WTC11 (cell line): ENCODE data around the gene ACRV1. TPM values are rescaled to one million over a fixed set of nuclear protein-coding genes. Genes with fewer than 3 reads are reported as not detected.

ENCODE experiments used
- ATAC-seq: fragments of 200-7000 bp; cut with Tn5 transposase; 2 replicates; pipeline ENCODE4 v1.10.0; 2021; ENCODE audit warnings: mild to moderate bottlenecking, moderate library complexity
- CTCF ChIA-PET: fragments of 300-600 bp; sonication (Branson Sonifier 250); formaldehyde crosslinking; loops from one replicate; lab custom pipeline; 2021; ENCODE audit warnings: antibody characterized with exemption; lab: Charles Lee
- POLR2A ChIA-PET: fragments of 350-600 bp; sonication (Branson Sonifier 250); formaldehyde crosslinking; loops from one replicate; lab custom pipeline; 2021; ENCODE audit warnings: antibody characterized with exemption; lab: Charles Lee
- DNase-seq: peaks from one replicate; pipeline ENCODE4 v3.0.0; 2021; ENCODE audit warnings: low spot score
- H3K27ac Mint-ChIP-seq: 2 replicates; pipeline ENCODE4 v1.8.0; 2021; ENCODE audit warnings: mixed read lengths
- H3K27me3 Mint-ChIP-seq: 2 replicates; pipeline ENCODE4 v1.8.0; 2021; ENCODE audit warnings: low read depth, mild to moderate bottlenecking, moderate library complexity, mixed read lengths
- H3K36me3 Mint-ChIP-seq: 2 replicates; pipeline ENCODE4 v1.8.0; 2021; ENCODE audit warnings: mixed read lengths
- H3K4me1 Mint-ChIP-seq: 2 replicates; pipeline ENCODE4 v1.8.0; 2022; ENCODE audit warnings: mixed read lengths
- H3K4me3 Mint-ChIP-seq: 2 replicates; pipeline ENCODE4 v1.8.0; 2021; ENCODE audit warnings: mild to moderate bottlenecking, moderate library complexity, mixed read lengths
- H3K9me3 Mint-ChIP-seq: 2 replicates; pipeline ENCODE4 v1.8.0; 2021; ENCODE audit warnings: mixed read lengths
- CREM ChIP-seq: sonication (generic); formaldehyde crosslinking; IDR thresholded peaks from 2 replicates; pipeline ENCODE4 v1.8.1; 2022; ENCODE audit warnings: mild to moderate bottlenecking, missing genetic modification reagents, moderate library complexity
- FOXK1 ChIP-seq: sonication (generic); formaldehyde crosslinking; IDR thresholded peaks from 2 replicates; pipeline ENCODE4 v1.8.0; 2022; ENCODE audit warnings: mild to moderate bottlenecking, moderate library complexity, missing genetic modification reagents
- GABPB1 ChIP-seq: sonication (generic); formaldehyde crosslinking; IDR thresholded peaks from 2 replicates; pipeline ENCODE4 v1.8.1; 2023; ENCODE audit warnings: mild to moderate bottlenecking, missing genetic modification reagents
- IRF2 ChIP-seq: sonication (generic); formaldehyde crosslinking; IDR thresholded peaks from 2 replicates; pipeline ENCODE4 v1.8.0; 2022; ENCODE audit warnings: low read depth, missing genetic modification reagents, borderline replicate concordance
- MAX ChIP-seq: sonication (generic); formaldehyde crosslinking; IDR thresholded peaks from 2 replicates; pipeline ENCODE4 v1.8.0; 2022; ENCODE audit warnings: mild to moderate bottlenecking, missing genetic modification reagents
- NFE2L1 ChIP-seq: sonication (generic); formaldehyde crosslinking; IDR thresholded peaks from 2 replicates; pipeline ENCODE4 v1.8.1; 2023; ENCODE audit warnings: missing genetic modification reagents
- NFYB ChIP-seq: sonication (generic); formaldehyde crosslinking; conservative IDR thresholded peaks from 2 replicates; pipeline ENCODE4 v1.8.0; 2022; ENCODE audit warnings: low read depth, missing genetic modification reagents
- NR2C2 ChIP-seq: sonication (generic); formaldehyde crosslinking; IDR thresholded peaks from 2 replicates; pipeline ENCODE4 v1.8.0; 2022; ENCODE audit warnings: mild to moderate bottlenecking, missing genetic modification reagents
- PRRX2 ChIP-seq: fragments of 250-450 bp; sonication (Bioruptor Pico); IDR thresholded peaks from 2 replicates; pipeline ENCODE4 v1.8.0; 2021; ENCODE audit warnings: mild to moderate bottlenecking
- SMAD3 ChIP-seq: sonication (generic); formaldehyde crosslinking; IDR thresholded peaks from 2 replicates; pipeline ENCODE4 v1.8.0; 2022; ENCODE audit warnings: missing genetic modification reagents, mild to moderate bottlenecking, borderline replicate concordance
- SMAD4 ChIP-seq: sonication (generic); formaldehyde crosslinking; IDR thresholded peaks from 2 replicates; pipeline ENCODE4 v1.8.0; 2022; ENCODE audit warnings: mild to moderate bottlenecking, missing genetic modification reagents
- TEAD1 ChIP-seq: sonication (generic); formaldehyde crosslinking; IDR thresholded peaks from 2 replicates; pipeline ENCODE4 v1.8.0; 2022; ENCODE audit warnings: mild to moderate bottlenecking, missing genetic modification reagents
- ZMAT4 ChIP-seq: fragments of 250-450 bp; sonication (Bioruptor Pico); IDR thresholded peaks from 2 replicates; pipeline ENCODE4 v1.9.0; 2021; ENCODE audit warnings: mild to moderate bottlenecking
- ZNF219 ChIP-seq: sonication (generic); formaldehyde crosslinking; IDR thresholded peaks from 2 replicates; pipeline ENCODE4 v1.8.0; 2023; ENCODE audit warnings: missing genetic modification reagents, mild to moderate bottlenecking, borderline replicate concordance
- ZNF232 ChIP-seq: sonication (generic); formaldehyde crosslinking; IDR thresholded peaks from 2 replicates; pipeline ENCODE4 v1.8.0; 2022; ENCODE audit warnings: mild to moderate bottlenecking, missing genetic modification reagents
- ZNF317 ChIP-seq: sonication (generic); formaldehyde crosslinking; IDR thresholded peaks from 2 replicates; pipeline ENCODE4 v1.8.1; 2023; ENCODE audit warnings: low read depth, mild to moderate bottlenecking, moderate library complexity, missing genetic modification reagents, borderline replicate concordance
- ZNF396 ChIP-seq: fragments of 250-450 bp; sonication (Bioruptor Pico); IDR thresholded peaks from 2 replicates; pipeline ENCODE4 v1.8.0; 2021; ENCODE audit warnings: mild to moderate bottlenecking, moderate library complexity, borderline replicate concordance
- ZNF671 ChIP-seq: fragments of 250-450 bp; sonication (Bioruptor Pico); IDR thresholded peaks from 2 replicates; pipeline ENCODE4 v1.8.0; 2021; ENCODE audit warnings: mild to moderate bottlenecking
- ZSCAN18 ChIP-seq: fragments of 250-450 bp; sonication (Bioruptor Pico); IDR thresholded peaks from 2 replicates; pipeline ENCODE4 v2.1.2; 2022; ENCODE audit warnings: mild to moderate bottlenecking, moderate library complexity
- total RNA-seq: library from RNA; stranded (reverse); gene quantifications from 3 replicates; pipeline ENCODE4 v1.2.3, GENCODE V29; 2021
- TF ChIP-seq, protein P1 (sequence below): sonication (generic); formaldehyde crosslinking; IDR thresholded peaks from 2 replicates; pipeline ENCODE4 v1.8.1; 2022; ENCODE audit warnings: mild to moderate bottlenecking, moderate library complexity, missing genetic modification reagents
- TF ChIP-seq, protein P2 (sequence below): sonication (generic); formaldehyde crosslinking; IDR thresholded peaks from 2 replicates; pipeline ENCODE4 v1.8.1; 2022; ENCODE audit warnings: missing genetic modification reagents, borderline replicate concordance
- TF ChIP-seq, protein P3 (sequence below): sonication (generic); formaldehyde crosslinking; IDR thresholded peaks from 2 replicates; pipeline ENCODE4 v1.8.1; 2023; ENCODE audit warnings: mild to moderate bottlenecking, missing genetic modification reagents, moderate library complexity
- TF ChIP-seq, protein P4 (sequence below): fragments of 250-450 bp; sonication (Bioruptor Pico); IDR thresholded peaks from 2 replicates; pipeline ENCODE4 v1.9.0; 2021; ENCODE audit warnings: mild to moderate bottlenecking

Gene ACRV1
- total RNA-seq, 1 experiment from 2014 or later, result not detected

DNA sequence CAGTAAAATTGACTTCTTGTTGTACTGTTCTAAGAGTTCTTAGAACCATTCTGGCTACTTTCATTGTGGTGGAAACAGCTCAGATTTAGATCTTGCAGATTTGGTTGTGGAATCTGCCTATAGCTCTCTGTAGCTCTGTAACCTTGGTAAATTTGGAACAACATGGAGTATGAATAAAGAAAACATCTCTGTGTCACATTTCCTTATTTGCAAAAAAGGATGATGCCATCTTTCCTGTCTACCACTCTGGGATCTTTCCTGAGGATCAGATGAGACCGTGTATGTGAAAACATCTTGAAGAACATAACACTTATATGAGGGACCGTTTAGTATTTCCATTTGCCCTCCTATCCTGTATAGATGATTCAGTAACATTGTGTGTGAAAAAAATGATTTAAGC, 9.1 kb downstream of the ACRV1 start:
- Mint-ChIP-seq H3K4me3 (no peak overlapping the region), H3K9me3 (peaks cover 9% of the 10 kb centered on the region), H3K36me3 (peaks cover 25% of the 10 kb centered on the region), H3K27ac (no peak overlapping the region), H3K4me1 (no peaks in the 10 kb centered on the region), H3K27me3 (no peaks in the 10 kb centered on the region)
- DNase-seq, result no peak
- ChIA-PET POLR2A (no interaction called here), CTCF (no interaction called here)
- no peak for ATAC-seq
- TF ChIP-seq ZNF219, result no peak
- no peak for TF ChIP-seq SMAD4
- TF ChIP-seq, protein P1, sequence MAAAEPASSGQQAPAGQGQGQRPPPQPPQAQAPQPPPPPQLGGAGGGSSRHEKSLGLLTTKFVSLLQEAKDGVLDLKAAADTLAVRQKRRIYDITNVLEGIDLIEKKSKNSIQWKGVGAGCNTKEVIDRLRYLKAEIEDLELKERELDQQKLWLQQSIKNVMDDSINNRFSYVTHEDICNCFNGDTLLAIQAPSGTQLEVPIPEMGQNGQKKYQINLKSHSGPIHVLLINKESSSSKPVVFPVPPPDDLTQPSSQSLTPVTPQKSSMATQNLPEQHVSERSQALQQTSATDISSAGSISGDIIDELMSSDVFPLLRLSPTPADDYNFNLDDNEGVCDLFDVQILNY, result no peak
- no peak for TF ChIP-seq SMAD3 (CRISPR knock-in tag)
- TF ChIP-seq, protein P2, sequence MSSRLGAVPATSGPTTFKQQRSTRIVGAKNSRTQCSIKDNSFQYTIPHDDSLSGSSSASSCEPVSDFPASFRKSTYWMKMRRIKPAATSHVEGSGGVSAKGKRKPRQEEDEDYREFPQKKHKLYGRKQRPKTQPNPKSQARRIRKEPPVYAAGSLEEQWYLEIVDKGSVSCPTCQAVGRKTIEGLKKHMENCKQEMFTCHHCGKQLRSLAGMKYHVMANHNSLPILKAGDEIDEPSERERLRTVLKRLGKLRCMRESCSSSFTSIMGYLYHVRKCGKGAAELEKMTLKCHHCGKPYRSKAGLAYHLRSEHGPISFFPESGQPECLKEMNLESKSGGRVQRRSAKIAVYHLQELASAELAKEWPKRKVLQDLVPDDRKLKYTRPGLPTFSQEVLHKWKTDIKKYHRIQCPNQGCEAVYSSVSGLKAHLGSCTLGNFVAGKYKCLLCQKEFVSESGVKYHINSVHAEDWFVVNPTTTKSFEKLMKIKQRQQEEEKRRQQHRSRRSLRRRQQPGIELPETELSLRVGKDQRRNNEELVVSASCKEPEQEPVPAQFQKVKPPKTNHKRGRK (CRISPR knock-in tag), result no peak
- no peak for TF ChIP-seq NFE2L1 (CRISPR knock-in tag)
- no peak for TF ChIP-seq IRF2 (CRISPR knock-in tag)
- no peak for TF ChIP-seq CREM (CRISPR knock-in tag)
- TF ChIP-seq ZNF317 (CRISPR knock-in tag), result no peak
- TF ChIP-seq FOXK1 (CRISPR knock-in tag), result no peak
- TF ChIP-seq ZNF396, result no peak
- TF ChIP-seq MAX (CRISPR knock-in tag), result no peak

DNA sequence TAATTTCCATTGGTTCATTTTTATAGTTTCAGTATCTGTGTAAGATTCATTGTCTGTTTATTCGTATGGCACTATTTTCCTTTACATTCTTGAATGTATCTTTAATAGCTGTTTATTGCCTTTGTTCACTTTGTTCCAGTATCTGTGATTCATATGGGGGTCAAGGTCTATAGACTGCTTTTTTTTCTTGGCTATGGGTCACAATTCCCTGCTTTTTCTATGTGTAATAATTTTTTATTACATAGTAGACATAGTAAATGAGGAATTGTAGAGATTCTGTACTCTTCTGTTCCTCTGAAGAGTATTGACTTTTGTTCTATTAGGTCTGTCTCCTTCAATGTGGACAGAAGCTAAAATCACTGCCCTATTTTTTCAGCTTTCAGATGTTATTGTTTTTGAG, 10.5 kb downstream of the ACRV1 start:
- no peak for TF ChIP-seq PRRX2 (CRISPR knock-in tag)
- no peak for TF ChIP-seq TEAD1
- TF ChIP-seq, protein P3, sequence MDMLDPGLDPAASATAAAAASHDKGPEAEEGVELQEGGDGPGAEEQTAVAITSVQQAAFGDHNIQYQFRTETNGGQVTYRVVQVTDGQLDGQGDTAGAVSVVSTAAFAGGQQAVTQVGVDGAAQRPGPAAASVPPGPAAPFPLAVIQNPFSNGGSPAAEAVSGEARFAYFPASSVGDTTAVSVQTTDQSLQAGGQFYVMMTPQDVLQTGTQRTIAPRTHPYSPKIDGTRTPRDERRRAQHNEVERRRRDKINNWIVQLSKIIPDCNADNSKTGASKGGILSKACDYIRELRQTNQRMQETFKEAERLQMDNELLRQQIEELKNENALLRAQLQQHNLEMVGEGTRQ (CRISPR knock-in tag), result no peak
- H3K4me3 Mint-ChIP-seq, result no peak overlapping the region
- ATAC-seq, result no peak
- H3K27ac Mint-ChIP-seq, result no peak overlapping the region
- no peaks in the 10 kb centered on the region for H3K4me1 Mint-ChIP-seq
- no peaks in the 10 kb centered on the region for H3K27me3 Mint-ChIP-seq
- CTCF ChIA-PET, result interaction anchor here (1.5 kb wide), 1 partner anchor 9 kb away, joined by 4 read pairs; no protein-coding TSS in a partner anchor
- no peak for DNase-seq
- POLR2A ChIA-PET, result no interaction called here
- H3K36me3 Mint-ChIP-seq, result peaks cover 33% of the 10 kb centered on the region
- H3K9me3 Mint-ChIP-seq, result peaks cover 18% of the 10 kb centered on the region

GRCh38 chr11:125667151-125667550, 13.5 kb downstream of the ACRV1 start:
- POLR2A ChIA-PET, result no interaction called here
- ATAC-seq (no peak), DNase-seq (no peak)
- H3K27me3 Mint-ChIP-seq, result no peaks in the 10 kb centered on the region
- peaks cover 56% of the 10 kb centered on the region for H3K36me3 Mint-ChIP-seq
- H3K9me3 Mint-ChIP-seq, result peaks cover 32% of the 10 kb centered on the region
- CTCF ChIA-PET, result no interaction called here
- H3K4me1 Mint-ChIP-seq, result no peaks in the 10 kb centered on the region
- H3K4me3 Mint-ChIP-seq, result no peak overlapping the region
- H3K27ac Mint-ChIP-seq, result no peak overlapping the region
- TF ChIP-seq ZMAT4 (no peak), ZNF232 (CRISPR knock-in tag) (no peak), ZNF671 (no peak), NR2C2 (CRISPR knock-in tag) (no peak), GABPB1 (CRISPR knock-in tag) (no peak), IRF2 (CRISPR knock-in tag) (no peak), ZSCAN18 (CRISPR knock-in tag) (no peak), NFYB (CRISPR knock-in tag) (no peak)
- TF ChIP-seq, protein P4, sequence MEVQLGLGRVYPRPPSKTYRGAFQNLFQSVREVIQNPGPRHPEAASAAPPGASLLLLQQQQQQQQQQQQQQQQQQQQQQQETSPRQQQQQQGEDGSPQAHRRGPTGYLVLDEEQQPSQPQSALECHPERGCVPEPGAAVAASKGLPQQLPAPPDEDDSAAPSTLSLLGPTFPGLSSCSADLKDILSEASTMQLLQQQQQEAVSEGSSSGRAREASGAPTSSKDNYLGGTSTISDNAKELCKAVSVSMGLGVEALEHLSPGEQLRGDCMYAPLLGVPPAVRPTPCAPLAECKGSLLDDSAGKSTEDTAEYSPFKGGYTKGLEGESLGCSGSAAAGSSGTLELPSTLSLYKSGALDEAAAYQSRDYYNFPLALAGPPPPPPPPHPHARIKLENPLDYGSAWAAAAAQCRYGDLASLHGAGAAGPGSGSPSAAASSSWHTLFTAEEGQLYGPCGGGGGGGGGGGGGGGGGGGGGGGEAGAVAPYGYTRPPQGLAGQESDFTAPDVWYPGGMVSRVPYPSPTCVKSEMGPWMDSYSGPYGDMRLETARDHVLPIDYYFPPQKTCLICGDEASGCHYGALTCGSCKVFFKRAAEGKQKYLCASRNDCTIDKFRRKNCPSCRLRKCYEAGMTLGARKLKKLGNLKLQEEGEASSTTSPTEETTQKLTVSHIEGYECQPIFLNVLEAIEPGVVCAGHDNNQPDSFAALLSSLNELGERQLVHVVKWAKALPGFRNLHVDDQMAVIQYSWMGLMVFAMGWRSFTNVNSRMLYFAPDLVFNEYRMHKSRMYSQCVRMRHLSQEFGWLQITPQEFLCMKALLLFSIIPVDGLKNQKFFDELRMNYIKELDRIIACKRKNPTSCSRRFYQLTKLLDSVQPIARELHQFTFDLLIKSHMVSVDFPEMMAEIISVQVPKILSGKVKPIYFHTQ (CRISPR knock-in tag), result no peak
